Naive B cell (primary cell): ENCODE data around the gene THSD4. TPM values are rescaled to one million over a fixed set of nuclear protein-coding genes. Genes with fewer than 3 reads are reported as not detected.
A peak's percentile ranks its signal among the peaks of the same experiment; 100 is the strongest.

Experiments
- ATAC-seq, 2 donors: fragments of 150-1000 bp; cut with Tn5 transposase; 2 replicates each; pipeline ENCODE4 v1.10.0; 2021; ENCODE audit warnings: low read depth in 2 of 2, mild to moderate bottlenecking in 2 of 2, moderate library complexity in 2 of 2
- DNase-seq: peaks from one replicate; pipeline ENCODE4 v3.0.0; 2022
- H3K27ac Mint-ChIP-seq, 6 donors: one replicate each; pipeline ENCODE4 v1.8.0; 2020 to 2022; ENCODE audit warnings: mild to moderate bottlenecking in 6 of 6, mixed read lengths in 6 of 6, moderate library complexity in 5 of 6, inconsistent platforms in 2 of 6
- H3K27me3 Mint-ChIP-seq, 3 donors: one replicate each; pipeline ENCODE4 v1.8.0; 2021 to 2022; ENCODE audit warnings: mixed read lengths in 3 of 3, mild to moderate bottlenecking in 1 of 3
- H3K36me3 Mint-ChIP-seq, 2 donors: one replicate each; pipeline ENCODE4 v1.8.0; 2020 to 2022; ENCODE audit warnings: mixed read lengths in 2 of 2, inconsistent platforms in 1 of 2, mild to moderate bottlenecking in 1 of 2
- H3K4me1 Mint-ChIP-seq, 3 donors: one replicate each; pipeline ENCODE4 v1.8.0; 2020 to 2022; ENCODE audit warnings: mixed read lengths in 3 of 3, inconsistent platforms in 1 of 3, mild to moderate bottlenecking in 1 of 3, moderate library complexity in 1 of 3
- H3K4me3 Mint-ChIP-seq, 8 donors: one replicate each; pipeline ENCODE4 v1.8.0; 2020 to 2022; ENCODE audit warnings: mild to moderate bottlenecking in 8 of 8, mixed read lengths in 8 of 8, moderate library complexity in 8 of 8, inconsistent platforms in 2 of 8
- H3K9me3 Mint-ChIP-seq, 7 donors: one replicate each; pipeline ENCODE4 v1.8.0; 2020 to 2022; ENCODE audit warnings: mixed read lengths in 7 of 7, mild to moderate bottlenecking in 5 of 7, inconsistent platforms in 2 of 7, moderate library complexity in 1 of 7
- polyA plus RNA-seq, 6 donors: library from polyadenylated mRNA; unstranded; fragments of 300-500 nt; fragmentation: Illumina TruSeq; gene quantifications; one replicate each; pipeline ENCODE4 v1.2.3, GENCODE V29; 2021; ENCODE audit warnings: low read depth in 6 of 6

THSD4 gene
- polyA plus RNA-seq, 6 donors from 2014 or later, result not detected

DNA sequence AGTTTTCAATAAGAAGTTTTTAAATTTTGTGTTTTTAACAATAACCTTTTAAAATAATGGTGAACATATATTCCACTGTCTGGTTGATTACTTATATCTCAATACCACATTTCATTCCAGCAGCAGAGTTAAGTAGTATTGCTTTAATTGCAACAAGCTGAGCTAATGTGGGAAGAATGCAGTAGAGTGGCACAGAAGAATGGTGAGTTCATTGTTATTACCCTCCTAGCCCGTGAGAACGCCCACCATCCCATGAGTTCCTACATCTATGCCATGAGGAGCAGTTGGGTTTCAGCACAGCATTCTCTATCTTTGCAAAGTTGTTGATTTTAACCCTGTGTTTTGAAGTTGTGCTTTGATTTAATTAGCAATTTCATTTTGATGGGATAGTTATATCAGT, 677.2 kb downstream of the THSD4 start:
- DNase-seq (no peak), ATAC-seq (no peak)
- H3K27me3 Mint-ChIP-seq, result peaks cover 0 to 9% (median 0%) of the 10 kb centered on the region in 3 donors
- H3K4me1 Mint-ChIP-seq, result no peaks in the 10 kb centered on the region
- peaks cover 0 to 4% (median 0%) of the 10 kb centered on the region in 7 donors for H3K9me3 Mint-ChIP-seq
- no peaks in the 10 kb centered on the region for H3K36me3 Mint-ChIP-seq
- no peak overlapping the region for H3K4me3 Mint-ChIP-seq
- H3K27ac Mint-ChIP-seq, result no peak overlapping the region

DNA sequence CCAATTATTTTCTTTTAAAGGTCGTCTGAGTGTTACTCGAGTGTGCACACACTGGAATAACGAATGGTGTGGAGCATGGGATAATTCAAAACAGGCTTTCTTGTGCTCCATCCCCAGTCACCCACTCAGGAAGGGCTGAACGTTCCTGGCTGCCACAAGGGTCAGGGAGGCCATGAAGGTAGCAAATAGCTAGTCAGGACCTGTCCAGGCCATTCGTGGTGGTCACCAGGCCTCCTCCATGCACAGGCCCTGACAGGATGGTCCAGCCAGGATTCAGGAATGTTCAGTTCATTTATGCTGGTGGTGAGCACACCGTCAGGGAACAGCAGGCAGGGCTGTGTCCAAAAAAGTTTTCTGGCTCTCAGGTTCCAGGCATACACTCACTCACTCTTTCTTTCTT, 683.4 kb downstream of the THSD4 start:
- Mint-ChIP-seq H3K36me3 (no peaks in the 10 kb centered on the region), H3K9me3 (peaks cover 0 to 5% (median 2%) of the 10 kb centered on the region in 7 donors), H3K4me1 (no peaks in the 10 kb centered on the region), H3K4me3 (no peak overlapping the region), H3K27me3 (peaks cover 11 to 36% (median 28%) of the 10 kb centered on the region in 3 donors), H3K27ac (no peak overlapping the region)
- ATAC-seq, result no peak
- no peak for DNase-seq

DNA sequence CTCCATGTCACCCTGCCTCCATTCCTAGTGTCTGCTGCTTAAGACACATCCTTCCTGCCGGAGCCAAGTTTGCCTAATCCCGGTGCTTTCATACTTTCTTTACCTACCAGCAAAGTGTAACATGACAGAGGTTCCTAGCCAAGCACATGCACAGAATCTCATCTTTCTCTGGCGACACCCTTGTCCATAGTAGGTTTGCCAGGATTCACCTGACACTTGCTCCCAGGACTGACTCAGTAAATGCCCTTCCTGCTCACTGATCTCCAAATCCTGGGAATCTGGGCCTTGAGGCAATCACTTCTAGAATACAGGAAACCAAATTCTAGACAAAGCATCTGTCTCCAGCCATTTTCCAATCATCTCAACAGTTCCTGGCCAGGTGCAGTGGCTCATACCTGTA, 684.9 kb downstream of the THSD4 start:
- Mint-ChIP-seq H3K27me3 (peaks cover 11 to 36% (median 28%) of the 10 kb centered on the region in 3 donors), H3K4me1 (peaks cover 0 to 5% (median 0%) of the 10 kb centered on the region in 3 donors), H3K4me3 (no peak overlapping the region), H3K9me3 (peaks cover 0 to 4% (median 0%) of the 10 kb centered on the region in 7 donors), H3K36me3 (no peaks in the 10 kb centered on the region), H3K27ac (peak overlapping the region in 2 of 6 donors; percentile 25 to 59)
- DNase-seq, result no peak
- no peak for ATAC-seq

DNA sequence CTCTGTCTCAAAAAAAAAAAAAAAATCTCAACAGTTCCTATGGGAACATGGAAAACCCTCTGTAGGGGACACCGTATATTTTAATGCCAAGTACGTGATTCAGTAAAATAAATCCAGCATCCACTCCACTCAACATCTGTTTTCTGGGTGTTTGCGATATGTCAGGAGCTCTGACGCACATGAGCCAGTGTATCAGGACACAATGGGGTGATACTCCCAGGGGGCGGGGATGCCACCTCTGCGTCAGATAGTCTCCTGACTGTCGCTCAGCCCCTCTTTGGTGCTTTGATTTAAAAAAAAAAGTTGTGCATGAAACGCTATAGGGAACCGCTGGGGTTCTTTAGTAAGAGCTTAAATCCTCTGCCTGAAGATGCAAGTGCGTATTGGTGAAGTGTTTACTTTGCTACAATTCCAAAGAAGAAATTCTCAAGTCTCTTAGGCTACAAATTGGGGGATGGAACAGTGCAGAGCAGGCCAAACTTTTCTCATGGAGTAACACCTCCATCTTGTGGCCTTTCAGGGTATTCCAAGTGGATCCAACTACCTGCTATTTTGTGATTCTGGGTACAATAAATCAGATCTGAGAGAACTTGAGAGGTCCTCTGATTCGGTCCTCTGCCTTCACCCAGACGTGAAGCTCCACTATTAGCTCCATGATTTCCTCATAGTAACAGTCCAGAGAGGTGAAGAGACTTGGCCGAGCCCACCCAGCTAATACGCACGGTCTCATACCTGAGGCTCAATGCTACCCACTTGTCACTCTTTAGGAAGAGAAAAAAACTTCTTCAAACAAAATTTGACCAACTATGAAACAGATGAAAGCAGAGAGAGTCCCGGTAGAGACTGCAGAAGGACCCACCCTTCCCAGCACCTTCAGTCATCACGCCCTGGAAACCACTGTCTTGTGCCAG, 685.8 kb downstream of the THSD4 start:
- H3K4me3 Mint-ChIP-seq, result no peak overlapping the region
- no peaks in the 10 kb centered on the region for H3K36me3 Mint-ChIP-seq
- peaks cover 0 to 5% (median 0%) of the 10 kb centered on the region in 3 donors for H3K4me1 Mint-ChIP-seq
- DNase-seq (no peak), ATAC-seq (no peak)
- peaks cover 0 to 4% (median 0%) of the 10 kb centered on the region in 7 donors for H3K9me3 Mint-ChIP-seq
- peaks cover 11 to 44% (median 28%) of the 10 kb centered on the region in 3 donors for H3K27me3 Mint-ChIP-seq
- no peak overlapping the region for H3K27ac Mint-ChIP-seq

DNA sequence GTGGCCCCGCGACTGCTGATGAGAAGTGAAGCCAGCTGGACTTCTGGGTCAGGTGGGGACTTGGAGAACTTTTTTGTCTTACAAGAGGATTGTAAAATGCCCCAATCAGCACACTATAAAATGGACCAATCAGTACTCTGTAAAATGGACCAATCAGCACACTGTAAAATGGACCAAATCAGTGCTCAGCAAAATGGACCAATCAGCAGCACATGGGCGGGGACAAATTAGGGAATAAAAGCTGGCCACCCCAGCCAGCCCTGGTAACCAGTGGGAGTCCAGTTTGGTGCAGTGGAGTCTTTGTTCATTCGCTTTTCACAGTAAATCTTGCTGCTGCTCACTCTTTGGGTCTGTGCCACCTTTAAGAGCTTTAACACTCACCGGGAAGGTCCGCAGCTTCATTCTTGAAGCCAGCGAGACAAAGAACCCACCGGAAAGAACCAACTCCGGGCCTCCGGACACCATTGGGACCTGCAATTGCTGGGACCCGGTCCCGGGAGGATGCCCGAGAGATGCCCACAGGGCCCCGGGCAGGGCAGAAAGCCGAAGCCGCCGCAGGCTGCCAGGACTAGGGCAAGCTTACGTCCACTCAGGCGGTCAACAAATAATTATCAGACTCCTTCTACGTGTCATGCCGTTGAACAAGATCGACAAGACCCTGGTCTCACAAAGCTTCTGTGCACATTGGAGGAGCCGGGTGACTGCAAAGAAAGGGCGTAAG, 686.8 kb downstream of the THSD4 start:
- DNase-seq (no peak), ATAC-seq (no peak)
- Mint-ChIP-seq H3K4me3 (no peak overlapping the region), H3K27ac (no peak overlapping the region), H3K9me3 (peaks cover 0 to 4% (median 0%) of the 10 kb centered on the region in 7 donors), H3K36me3 (no peaks in the 10 kb centered on the region), H3K27me3 (peaks cover 11 to 44% (median 28%) of the 10 kb centered on the region in 3 donors), H3K4me1 (peaks cover 0 to 5% (median 0%) of the 10 kb centered on the region in 3 donors)

DNA sequence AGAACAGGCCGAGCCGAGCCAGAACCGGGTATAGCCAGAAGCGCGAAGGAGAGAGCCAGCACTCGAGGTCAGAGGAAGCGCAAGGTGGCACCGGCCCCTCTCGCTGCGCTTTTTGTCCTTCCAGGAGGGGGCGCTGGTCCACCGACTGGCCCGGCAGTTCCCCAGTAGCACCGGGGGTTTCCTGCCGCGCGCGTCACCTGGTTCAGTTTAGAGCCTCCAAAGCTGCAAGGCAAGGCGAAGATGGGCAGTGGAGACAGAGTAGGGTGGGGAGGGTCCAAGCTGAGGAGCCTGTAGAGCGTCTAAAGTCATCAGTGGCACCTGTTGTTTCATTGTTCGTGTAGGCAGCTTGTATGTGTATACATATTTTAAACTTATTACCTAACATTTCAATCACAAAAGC, 687.5 kb downstream of the THSD4 start:
- Mint-ChIP-seq H3K4me1 (peaks cover 0 to 5% (median 0%) of the 10 kb centered on the region in 3 donors), H3K27ac (peak overlapping the region in 2 of 6 donors; percentile 51 to 63), H3K4me3 (no peak overlapping the region), H3K36me3 (no peaks in the 10 kb centered on the region), H3K9me3 (peaks cover 0 to 4% (median 0%) of the 10 kb centered on the region in 7 donors), H3K27me3 (peaks cover 11 to 48% (median 28%) of the 10 kb centered on the region in 3 donors)
- ATAC-seq, result peak in 1 of 2 donors; percentile 20
- no peak for DNase-seq

DNA sequence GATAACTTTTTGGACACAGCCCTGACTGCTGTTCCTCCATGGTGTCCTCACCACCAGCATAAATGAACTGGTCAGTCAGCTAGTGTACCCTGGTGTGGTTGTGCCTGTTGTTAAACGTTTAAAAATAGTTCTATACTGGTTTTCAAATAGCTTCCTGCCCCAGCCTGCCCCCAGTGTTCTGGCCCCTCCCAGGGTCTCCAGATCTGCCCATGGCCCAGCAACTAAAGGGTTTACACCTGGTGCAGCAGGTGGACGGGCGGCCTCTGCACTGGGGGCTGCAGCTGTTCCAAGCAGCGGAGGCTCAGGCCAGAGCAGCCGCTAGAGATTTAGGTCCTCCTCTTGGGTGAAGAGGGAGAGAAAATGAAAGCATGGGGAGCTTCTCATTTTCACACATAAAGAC, 689.0 kb downstream of the THSD4 start:
- no peaks in the 10 kb centered on the region for H3K36me3 Mint-ChIP-seq
- no peak overlapping the region for H3K4me3 Mint-ChIP-seq
- H3K27ac Mint-ChIP-seq, result peak overlapping the region in 2 of 6 donors; percentile 44 to 50
- no peak for DNase-seq
- no peak for ATAC-seq
- peaks cover 0 to 4% (median 0%) of the 10 kb centered on the region in 7 donors for H3K9me3 Mint-ChIP-seq
- H3K4me1 Mint-ChIP-seq, result peaks cover 0 to 5% (median 0%) of the 10 kb centered on the region in 3 donors
- H3K27me3 Mint-ChIP-seq, result peaks cover 11 to 50% (median 19%) of the 10 kb centered on the region in 3 donors

DNA sequence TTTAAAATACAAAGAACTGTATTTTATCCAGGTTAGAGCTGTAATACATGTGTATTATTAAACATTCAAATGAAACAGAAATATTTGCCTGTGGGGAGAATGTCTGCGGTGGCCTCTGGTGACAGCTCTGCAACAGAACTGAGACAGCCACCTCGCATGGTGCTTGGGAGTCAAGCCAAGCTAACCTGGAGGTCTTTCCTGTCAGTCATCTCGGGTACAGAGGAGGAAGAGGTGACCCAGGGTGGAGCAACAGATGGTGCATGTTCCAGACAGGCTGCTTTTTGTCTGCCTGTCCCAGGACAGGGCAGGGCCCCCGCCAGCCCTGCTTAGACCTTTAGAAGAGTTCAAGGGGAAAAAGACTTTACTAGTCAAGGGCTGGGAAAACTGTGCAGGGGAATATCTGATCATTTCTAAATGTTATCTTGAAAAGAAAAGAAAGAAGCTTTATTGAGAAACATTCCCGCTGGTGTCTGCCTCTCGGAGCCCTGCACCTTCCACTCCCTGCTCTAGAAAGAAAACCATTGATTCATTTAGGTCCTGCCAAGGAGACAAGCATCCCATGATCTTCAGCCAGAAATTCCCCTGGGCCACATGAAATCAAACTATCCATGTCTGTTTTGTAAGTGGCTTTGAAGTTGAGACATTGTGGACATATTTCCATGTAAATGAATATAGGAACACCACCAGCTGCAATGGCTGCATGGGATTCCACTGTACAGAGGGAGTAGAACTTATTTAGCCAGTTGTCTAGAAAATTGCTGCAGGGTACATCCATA, 689.6 kb downstream of the THSD4 start:
- ATAC-seq, result no peak

DNA sequence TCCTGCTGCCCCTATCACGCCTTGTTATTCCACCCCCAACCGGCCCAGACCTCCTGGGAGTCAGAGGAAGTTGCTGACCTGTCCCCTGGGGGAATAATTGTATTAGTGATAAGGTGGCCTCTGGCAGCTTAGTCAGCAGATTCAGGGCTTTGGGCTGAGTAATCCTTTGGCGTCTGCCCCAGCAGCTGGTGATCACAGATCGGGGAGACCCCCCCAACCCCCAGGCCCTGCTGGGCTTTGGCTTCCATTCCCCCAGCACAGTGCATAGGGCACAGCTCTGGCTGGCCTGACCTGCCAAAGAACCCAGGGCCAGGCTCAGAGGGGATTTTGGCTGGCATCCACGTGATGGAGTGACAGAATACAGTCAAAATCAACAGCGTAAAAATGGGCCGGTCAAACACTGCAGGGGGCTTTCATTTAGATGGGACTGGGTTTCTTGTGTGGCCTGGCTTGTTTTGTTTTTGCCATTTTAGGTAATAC, 691.2 kb downstream of the THSD4 start:
- Mint-ChIP-seq H3K4me1 (peaks cover 0 to 5% (median 0%) of the 10 kb centered on the region in 3 donors), H3K36me3 (no peaks in the 10 kb centered on the region), H3K9me3 (peaks cover 0 to 4% (median 0%) of the 10 kb centered on the region in 7 donors), H3K4me3 (no peak overlapping the region), H3K27me3 (peaks cover 5 to 34% (median 7%) of the 10 kb centered on the region in 3 donors), H3K27ac (no peak overlapping the region)
- ATAC-seq (no peak), DNase-seq (no peak)

More for the DNA sequence above, 689.6 kb downstream of the THSD4 start:
- peak overlapping the region in 1 of 6 donors; percentile 53 for H3K27ac Mint-ChIP-seq
- peaks cover 0 to 4% (median 0%) of the 10 kb centered on the region in 7 donors for H3K9me3 Mint-ChIP-seq
- H3K27me3 Mint-ChIP-seq, result peaks cover 11 to 47% (median 18%) of the 10 kb centered on the region in 3 donors
- H3K4me1 Mint-ChIP-seq, result peaks cover 0 to 5% (median 0%) of the 10 kb centered on the region in 3 donors
- peak overlapping the region in 1 of 8 donors; percentile 13 for H3K4me3 Mint-ChIP-seq
- no peaks in the 10 kb centered on the region for H3K36me3 Mint-ChIP-seq
- no peak for DNase-seq

DNA sequence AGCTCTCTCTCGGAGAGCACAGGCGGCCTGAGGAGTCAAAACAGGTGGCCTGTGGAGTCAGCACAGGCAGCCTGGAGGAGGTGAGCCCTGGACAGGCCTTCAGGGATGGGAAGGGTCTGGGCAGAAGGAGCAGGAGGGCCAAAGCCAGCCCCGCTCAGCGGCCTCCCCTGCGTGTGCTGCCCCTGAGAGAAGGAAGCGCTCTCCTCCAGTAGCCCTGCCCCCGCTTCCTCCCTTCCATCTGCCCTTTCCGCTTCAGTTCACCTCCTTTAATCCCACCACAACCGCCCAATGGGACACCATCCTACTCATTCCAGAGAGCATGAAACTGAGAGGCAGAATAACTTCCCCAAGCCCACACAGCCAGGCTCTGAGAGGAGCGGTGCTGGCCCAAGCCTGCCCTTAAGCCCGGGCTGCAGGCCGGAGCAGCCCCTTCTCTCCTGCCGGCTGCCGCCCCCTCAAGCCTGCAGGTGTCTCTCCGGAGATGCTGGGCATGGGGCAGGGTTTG, 691.9 kb downstream of the THSD4 start:
- H3K36me3 Mint-ChIP-seq, result no peaks in the 10 kb centered on the region
- H3K9me3 Mint-ChIP-seq, result peaks cover 0 to 4% (median 0%) of the 10 kb centered on the region in 7 donors
- H3K4me1 Mint-ChIP-seq, result peaks cover 0 to 5% (median 0%) of the 10 kb centered on the region in 3 donors
- H3K27me3 Mint-ChIP-seq, result peaks cover 5 to 29% (median 6%) of the 10 kb centered on the region in 3 donors
- no peak for DNase-seq
- no peak overlapping the region for H3K27ac Mint-ChIP-seq
- ATAC-seq, result no peak
- H3K4me3 Mint-ChIP-seq, result no peak overlapping the region

DNA sequence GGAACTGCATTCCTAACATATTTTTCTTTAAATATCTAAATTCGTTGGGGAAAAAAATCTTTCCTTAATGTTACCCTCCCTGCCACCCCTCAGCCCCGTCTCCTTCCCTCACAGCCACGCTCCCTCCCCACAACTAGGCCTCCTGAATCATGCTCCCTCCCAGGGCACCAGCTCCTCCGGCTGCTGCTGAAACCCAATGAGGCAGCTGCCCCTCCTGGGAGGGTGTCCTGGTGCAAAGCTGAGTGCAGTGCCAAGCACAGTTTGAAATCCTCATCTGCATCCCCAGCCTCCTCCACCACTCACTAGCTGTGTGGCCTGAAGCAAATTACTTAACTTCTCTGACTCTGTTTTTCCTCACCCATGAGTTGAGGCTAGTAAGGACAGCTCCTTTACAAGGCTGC, 692.4 kb downstream of the THSD4 start:
- H3K27ac Mint-ChIP-seq, result no peak overlapping the region
- ATAC-seq (no peak), DNase-seq (no peak)

DNA sequence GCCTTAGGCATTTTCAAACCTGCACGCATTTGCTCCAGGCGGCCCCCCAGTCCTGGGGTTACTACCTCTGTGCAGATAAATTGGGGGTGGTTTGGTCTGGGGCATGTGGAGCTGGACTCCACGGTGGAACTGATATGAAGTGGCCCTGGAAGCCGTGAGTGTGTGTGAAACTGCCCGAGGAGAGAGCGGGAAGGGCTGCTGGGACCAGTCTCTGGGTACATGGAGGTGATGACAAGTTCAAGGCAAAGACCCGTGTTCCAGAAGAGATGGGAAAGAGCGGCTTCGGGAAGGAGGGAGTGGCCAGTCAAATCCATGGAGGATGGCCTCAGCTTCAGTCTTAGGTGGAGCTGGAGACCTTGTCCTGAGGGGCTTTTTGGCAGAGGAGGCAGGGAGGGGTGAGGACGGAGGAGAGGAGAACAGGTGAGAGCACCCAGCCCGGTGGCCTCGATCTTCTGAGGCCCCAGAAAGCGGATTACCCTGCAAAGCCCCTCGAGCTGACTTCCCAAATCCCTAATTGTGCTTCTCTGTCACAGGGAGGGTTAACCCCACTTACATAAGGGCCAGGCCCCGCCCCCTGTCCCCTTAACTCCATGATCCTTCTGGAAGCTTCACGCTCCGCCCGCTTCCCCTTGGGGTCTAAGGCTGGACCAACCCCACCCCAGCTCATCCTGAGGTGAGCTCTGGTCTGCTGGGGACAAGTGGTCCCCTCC, 693.2 kb downstream of the THSD4 start:
- no peaks in the 10 kb centered on the region for H3K36me3 Mint-ChIP-seq
- H3K27ac Mint-ChIP-seq, result no peak overlapping the region
- H3K4me3 Mint-ChIP-seq, result no peak overlapping the region
- ATAC-seq (no peak), DNase-seq (no peak)
- peaks cover 0 to 5% (median 0%) of the 10 kb centered on the region in 3 donors for H3K4me1 Mint-ChIP-seq
- peaks cover 0 to 21% (median 0%) of the 10 kb centered on the region in 3 donors for H3K27me3 Mint-ChIP-seq
- H3K9me3 Mint-ChIP-seq, result no peaks in the 10 kb centered on the region

More for the DNA sequence above, 692.4 kb downstream of the THSD4 start:
- Mint-ChIP-seq H3K4me1 (peaks cover 0 to 5% (median 0%) of the 10 kb centered on the region in 3 donors), H3K36me3 (no peaks in the 10 kb centered on the region), H3K4me3 (no peak overlapping the region), H3K27me3 (peaks cover 1 to 23% (median 1%) of the 10 kb centered on the region in 3 donors), H3K9me3 (no peaks in the 10 kb centered on the region)
